Measurements from ENCODE around the gene USP38.

DNA sequence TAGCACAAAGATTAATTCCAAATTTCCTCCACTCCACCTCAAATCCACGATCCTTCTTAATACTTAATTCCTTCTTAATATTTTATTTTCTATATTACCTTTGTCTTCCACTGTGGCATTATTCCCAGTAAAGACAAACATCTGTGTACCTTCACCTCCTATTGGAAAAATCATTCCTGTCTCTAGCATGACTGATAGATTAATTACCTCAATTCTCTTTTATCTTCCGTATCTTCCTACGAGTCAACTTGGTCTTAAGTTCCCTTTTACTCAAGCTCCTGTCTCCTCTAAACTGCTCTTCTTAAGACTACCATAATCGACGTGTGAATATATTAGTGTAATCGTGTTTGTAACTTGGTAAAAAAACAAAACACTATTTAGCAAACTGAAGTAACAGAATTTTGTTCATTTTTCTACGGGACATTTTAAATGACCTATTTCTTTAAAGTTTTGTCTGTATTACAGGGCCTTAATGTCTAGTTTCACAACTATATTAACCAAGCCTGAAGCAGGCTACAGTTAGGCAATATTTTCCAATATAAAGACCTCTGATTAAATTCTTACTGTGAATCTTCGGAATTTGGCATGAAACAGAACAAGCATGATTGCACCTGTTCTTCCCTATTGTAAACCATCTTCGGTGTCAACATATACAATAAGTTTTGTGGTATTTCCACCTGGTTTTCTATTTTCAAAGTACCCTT lies 1.1 kb upstream of the USP38 start:
- TF ChIP-seq, protein P1, sequence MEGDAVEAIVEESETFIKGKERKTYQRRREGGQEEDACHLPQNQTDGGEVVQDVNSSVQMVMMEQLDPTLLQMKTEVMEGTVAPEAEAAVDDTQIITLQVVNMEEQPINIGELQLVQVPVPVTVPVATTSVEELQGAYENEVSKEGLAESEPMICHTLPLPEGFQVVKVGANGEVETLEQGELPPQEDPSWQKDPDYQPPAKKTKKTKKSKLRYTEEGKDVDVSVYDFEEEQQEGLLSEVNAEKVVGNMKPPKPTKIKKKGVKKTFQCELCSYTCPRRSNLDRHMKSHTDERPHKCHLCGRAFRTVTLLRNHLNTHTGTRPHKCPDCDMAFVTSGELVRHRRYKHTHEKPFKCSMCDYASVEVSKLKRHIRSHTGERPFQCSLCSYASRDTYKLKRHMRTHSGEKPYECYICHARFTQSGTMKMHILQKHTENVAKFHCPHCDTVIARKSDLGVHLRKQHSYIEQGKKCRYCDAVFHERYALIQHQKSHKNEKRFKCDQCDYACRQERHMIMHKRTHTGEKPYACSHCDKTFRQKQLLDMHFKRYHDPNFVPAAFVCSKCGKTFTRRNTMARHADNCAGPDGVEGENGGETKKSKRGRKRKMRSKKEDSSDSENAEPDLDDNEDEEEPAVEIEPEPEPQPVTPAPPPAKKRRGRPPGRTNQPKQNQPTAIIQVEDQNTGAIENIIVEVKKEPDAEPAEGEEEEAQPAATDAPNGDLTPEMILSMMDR (IDR thresholded peaks at IDR 0.05) = no peak
- TF ChIP-seq POLR2A (IDR thresholded peaks at IDR 0.05) = no peak
